A549 treated with AZD9567 at 1 μM for 4 hours (cell line): ENCODE measurements around the gene SLC2A1. TPM values are rescaled to one million over a fixed set of nuclear protein-coding genes. Genes with fewer than 3 reads are reported as not detected.

ENCODE experiments used
- total RNA-seq: library from RNA; stranded (reverse); fragments of 200-300 nt; extraction: Qiagen RNA extraction; gene quantifications from 5 replicates; pipeline ENCODE4 v1.2.3, GENCODE V29; 2022; ENCODE audit not compliant: insufficient read depth

SLC2A1 gene
- 87.5 to 130 TPM (median 93.5 TPM) in 5 replicates for total RNA-seq

GRCh38 chr1:42958488-42959319, at the start of gene SLC2A1:
TSS of gene SLC2A1 (minus strand) at chr1:42958868. CDS start at chr1:42958651, 217 bp downstream.

Other genes starting within 250 kb of the SLC2A1 start
- gene CLDN19, start 218.6 kb downstream of the SLC2A1 start, total RNA-seq, result not detected in 5 replicates
- 27.3 to 35.9 TPM (median 34.5 TPM) in 5 replicates for gene P3H1, start 191.8 kb downstream of the SLC2A1 start, total RNA-seq
- 3.5 to 12.2 TPM (median 4.6 TPM) in 5 replicates for gene C1orf50, start 191.6 kb downstream of the SLC2A1 start, total RNA-seq
- 0.08 to 0.23 TPM (median 0.10 TPM) in 4 of 5 replicates, not detected in the other for gene TMEM269, start 173.9 kb downstream of the SLC2A1 start, total RNA-seq
- gene ERMAP, start 141.7 kb downstream of the SLC2A1 start, total RNA-seq, result 3.7 to 4.4 TPM (median 4.2 TPM) in 5 replicates
- gene SVBP, start 141.5 kb downstream of the SLC2A1 start, total RNA-seq, result 13.5 to 20.9 TPM (median 15.0 TPM) in 5 replicates
- 1.3 to 6.7 TPM (median 6.4 TPM) in 5 replicates for gene ZNF691, start 112.3 kb downstream of the SLC2A1 start, total RNA-seq
- 181 to 206 TPM (median 190 TPM) in 5 replicates for gene EBNA1BP2, start 213.4 kb upstream of the SLC2A1 start, total RNA-seq
- gene CFAP57, start 213.5 kb upstream of the SLC2A1 start, total RNA-seq, result 0.31 to 0.69 TPM (median 0.40 TPM) in 4 of 5 replicates, not detected in the other